Tibial nerve (tissue), 4 donors: Measurements from ENCODE around the gene NKD1. TPM values are rescaled to one million over a fixed set of nuclear protein-coding genes. Genes with fewer than 3 reads are reported as not detected.

Source experiments
- DNase-seq, 2 donors: peaks; one replicate each; pipeline ENCODE4 v3.0.0-alpha.2; 2019; ENCODE audit warnings: low spot score in 2 of 2
- H3K27ac ChIP-seq, 4 donors: fragments of 200-600 bp; sonication (generic) in 3 of 4; one replicate each; pipeline ENCODE4 v1.5.1; 2017 to 2019; ENCODE audit warnings: mild to moderate bottlenecking in 1 of 4
- H3K27me3 ChIP-seq, 2 donors: fragments of 200-600 bp; sonication (generic) in 1 of 2; one replicate each; pipeline versions ENCODE4 v1.5.1 to v1.6.0; 2017 to 2019
- H3K36me3 ChIP-seq, 3 donors: fragments of 200-600 bp; sonication (generic); one replicate each; pipeline ENCODE4 v1.5.1; 2018 to 2019
- H3K4me1 ChIP-seq, 4 donors: fragments of 200-600 bp; sonication (generic) in 3 of 4; one replicate each; pipeline ENCODE4 v1.5.1; 2017 to 2019
- H3K4me3 ChIP-seq, 4 donors: fragments of 200-600 bp; sonication (generic) in 3 of 4; one replicate each; pipeline ENCODE4 v1.5.1; 2017 to 2019; ENCODE audit warnings: mild to moderate bottlenecking in 1 of 4, moderate library complexity in 1 of 4
- H3K9me3 ChIP-seq, 4 donors: fragments of 200-600 bp; sonication (generic) in 3 of 4; one replicate each; pipeline ENCODE4 v1.5.1; 2017 to 2019
- CTCF ChIP-seq, 5 experiments: fragments of 200-600 bp in 3 of 5; fragments of 450-650 bp in 2 of 5; sonication (generic) in 3 of 5; IDR thresholded peaks; one replicate each; pipeline ENCODE4 v1.5.1; 2016 to 2019; ENCODE audit warnings: antibody characterized with exemption in 5 of 5, mild to moderate bottlenecking in 3 of 5, moderate library complexity in 2 of 5
- EP300 ChIP-seq, 2 donors: sonication (generic); formaldehyde crosslinking; IDR thresholded peaks; one replicate each; pipeline ENCODE4 v1.6.1; 2017; ENCODE audit warnings: antibody characterized with exemption in 2 of 2, mild to moderate bottlenecking in 1 of 2
- POLR2A ChIP-seq, 2 donors: fragments of 450-650 bp; IDR thresholded peaks; one replicate each; pipeline ENCODE4 v1.6.1; 2017; ENCODE audit warnings: antibody characterized with exemption in 2 of 2, mild to moderate bottlenecking in 2 of 2, moderate library complexity in 2 of 2
- WGBS, 2 donors: methylation state at CpG; one replicate each; pipeline ENCODE4 v1.1.5; 2018; 5-methylcytosine and 5-hydroxymethylcytosine counted together
- total RNA-seq, 4 donors: library from RNA; depleted of rRNA; stranded (reverse); fragments of >200 nt; gene quantifications; one replicate each; pipeline ENCODE4 v1.1.0, GENCODE V29; 2016

Gene NKD1, protein sequence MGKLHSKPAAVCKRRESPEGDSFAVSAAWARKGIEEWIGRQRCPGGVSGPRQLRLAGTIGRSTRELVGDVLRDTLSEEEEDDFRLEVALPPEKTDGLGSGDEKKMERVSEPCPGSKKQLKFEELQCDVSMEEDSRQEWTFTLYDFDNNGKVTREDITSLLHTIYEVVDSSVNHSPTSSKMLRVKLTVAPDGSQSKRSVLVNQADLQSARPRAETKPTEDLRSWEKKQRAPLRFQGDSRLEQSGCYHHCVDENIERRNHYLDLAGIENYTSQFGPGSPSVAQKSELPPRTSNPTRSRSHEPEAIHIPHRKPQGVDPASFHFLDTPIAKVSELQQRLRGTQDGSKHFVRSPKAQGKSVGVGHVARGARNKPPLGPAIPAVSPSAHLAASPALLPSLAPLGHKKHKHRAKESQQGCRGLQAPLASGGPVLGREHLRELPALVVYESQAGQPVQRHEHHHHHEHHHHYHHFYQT
- total RNA-seq, result 10 to 100 TPM; 20.1 to 92.4 (median 43.1) TPM

DNA sequence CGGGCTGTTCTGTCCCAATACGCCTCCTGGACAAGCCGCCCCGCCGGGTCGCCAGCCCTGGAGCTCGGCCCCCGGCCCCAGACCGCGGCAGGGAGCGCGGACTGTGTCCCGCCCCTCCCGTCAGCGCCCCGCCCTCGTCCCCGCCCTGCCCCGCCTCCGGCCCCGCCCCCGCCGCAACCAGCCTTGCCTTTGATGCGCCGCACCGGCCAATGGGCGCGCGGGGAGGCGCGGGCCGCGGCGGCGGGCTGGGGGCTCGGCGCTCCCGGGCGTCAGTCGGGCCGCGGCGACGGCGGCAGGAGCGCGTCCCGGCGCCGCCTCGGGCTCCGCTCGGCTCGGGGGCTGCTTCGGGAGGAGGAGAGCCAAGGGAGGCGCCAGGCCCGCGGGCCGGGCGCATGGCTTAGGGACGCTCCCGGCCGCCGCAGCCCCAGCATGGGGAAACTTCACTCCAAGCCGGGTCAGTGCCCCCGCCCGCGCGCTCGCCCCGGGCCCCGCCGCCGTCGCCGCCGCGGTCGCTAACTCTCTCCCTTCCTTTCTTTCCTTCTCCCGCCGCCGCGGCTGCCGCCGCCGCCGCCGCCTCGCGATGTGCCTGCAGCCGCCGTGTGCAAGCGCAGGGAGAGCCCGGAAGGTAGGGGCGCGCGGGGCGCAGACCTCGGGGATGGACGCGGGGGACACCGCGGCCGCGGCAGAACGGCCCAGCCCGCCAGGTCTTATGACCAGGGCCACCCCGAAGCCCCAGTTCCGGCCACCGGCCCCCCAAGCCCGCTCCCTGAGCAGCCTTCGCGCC, at the start of gene NKD1:
Gene NKD1, plus strand, starts transcription at position 272 of the 784 bp plus-strand sequence. Its CDS starts 158 bp downstream, at position 430.
- peaks cover 0 to 21% (median 3%) of the 10 kb centered on the region in 4 donors for H3K4me1 ChIP-seq
- peak; percentile 64 to 69 for DNase-seq

DNA sequence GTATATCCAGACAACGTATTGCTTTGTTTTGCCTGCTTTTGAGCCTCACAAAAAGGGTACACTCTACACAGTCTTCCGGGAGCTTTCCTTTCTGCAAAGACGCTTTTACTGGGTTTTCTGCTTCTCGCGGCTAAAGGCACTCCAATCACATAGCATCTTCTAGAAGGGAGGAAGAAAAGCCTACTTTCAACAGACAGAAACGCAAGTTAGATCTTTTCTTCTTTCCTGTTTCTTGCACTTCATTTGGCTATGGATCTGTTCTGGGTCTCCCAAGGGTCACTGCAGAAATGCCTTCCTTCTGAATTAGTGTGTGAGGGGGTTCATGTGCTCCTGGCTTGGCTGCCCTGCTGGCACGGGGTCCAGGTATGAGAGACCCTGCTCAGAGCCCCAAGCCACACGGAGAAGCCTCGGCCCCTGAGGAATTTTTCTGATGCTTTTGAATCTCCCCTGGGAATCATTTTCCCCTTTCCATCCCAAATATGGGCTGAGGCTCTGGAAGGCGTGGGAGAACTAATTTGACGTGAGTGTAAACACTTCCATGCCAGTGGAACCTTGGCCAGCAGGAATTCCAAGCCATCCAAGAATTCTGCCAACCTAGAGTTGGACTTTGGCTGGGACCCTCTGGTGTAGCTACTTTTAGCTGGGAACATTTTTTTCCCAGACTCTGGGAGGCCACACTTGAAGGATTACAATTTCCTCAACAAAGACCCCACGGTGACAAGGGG, 49.6 kb upstream of the NKD1 start:
- 33 to 39% methylated on average over 12 of the region's 12 CpGs for WGBS, 2 donors
- Histone ChIP-seq H3K27ac (no peak overlapping the region), H3K4me3 (no peak overlapping the region), H3K4me1 (no peaks in the 10 kb centered on the region), H3K36me3 (no peaks in the 10 kb centered on the region), H3K9me3 (peaks cover 0 to 5% (median 0%) of the 10 kb centered on the region in 4 donors), H3K27me3 (no peaks in the 10 kb centered on the region)
- DNase-seq, result no peak
- no peak for TF ChIP-seq EP300 (IDR thresholded peaks at IDR 0.05)
- no peak for TF ChIP-seq POLR2A (IDR thresholded peaks at IDR 0.05)
- no peak for TF ChIP-seq CTCF (IDR thresholded peaks at IDR 0.05)

More for the DNA sequence above, at the start of gene NKD1:
- Histone ChIP-seq H3K27ac (peak within 1 kb of the TSS; percentile 39 to 88 (median 70)), H3K36me3 (no peaks in the 10 kb centered on the region), H3K9me3 (peaks cover 0 to 2% (median 0%) of the 10 kb centered on the region in 4 donors), H3K27me3 (peaks cover 0 to 33% of the 10 kb centered on the region in 2 donors), H3K4me3 (peak within 1 kb of the TSS; percentile 53 to 94 (median 70))
- TF ChIP-seq CTCF (IDR thresholded peaks at IDR 0.05), result no peak
- peak in 1 of 2 donors; percentile 43 for TF ChIP-seq EP300 (IDR thresholded peaks at IDR 0.05)
- TF ChIP-seq POLR2A (IDR thresholded peaks at IDR 0.05), result peak; percentile 74 to 85
- WGBS, 2 donors, result 1 to 4% methylated on average over 15 to 29 of the region's 113 CpGs

- Histone ChIP-seq H3K27ac (no peak overlapping the region), H3K4me1 (no peaks in the 10 kb centered on the region), H3K9me3 (peaks cover 0 to 5% (median 0%) of the 10 kb centered on the region in 4 donors), H3K27me3 (no peaks in the 10 kb centered on the region), H3K36me3 (no peaks in the 10 kb centered on the region), H3K4me3 (no peak overlapping the region)
- DNase-seq, result no peak
- TF ChIP-seq EP300 (IDR thresholded peaks at IDR 0.05), result no peak
- TF ChIP-seq POLR2A (IDR thresholded peaks at IDR 0.05), result no peak
- WGBS, 2 donors, result 70 to 86% methylated on average over 2 of the region's 2 CpGs
Observed at GRCh38 chr16:50499254-50499653, 48.9 kb upstream of the NKD1 start.

DNA sequence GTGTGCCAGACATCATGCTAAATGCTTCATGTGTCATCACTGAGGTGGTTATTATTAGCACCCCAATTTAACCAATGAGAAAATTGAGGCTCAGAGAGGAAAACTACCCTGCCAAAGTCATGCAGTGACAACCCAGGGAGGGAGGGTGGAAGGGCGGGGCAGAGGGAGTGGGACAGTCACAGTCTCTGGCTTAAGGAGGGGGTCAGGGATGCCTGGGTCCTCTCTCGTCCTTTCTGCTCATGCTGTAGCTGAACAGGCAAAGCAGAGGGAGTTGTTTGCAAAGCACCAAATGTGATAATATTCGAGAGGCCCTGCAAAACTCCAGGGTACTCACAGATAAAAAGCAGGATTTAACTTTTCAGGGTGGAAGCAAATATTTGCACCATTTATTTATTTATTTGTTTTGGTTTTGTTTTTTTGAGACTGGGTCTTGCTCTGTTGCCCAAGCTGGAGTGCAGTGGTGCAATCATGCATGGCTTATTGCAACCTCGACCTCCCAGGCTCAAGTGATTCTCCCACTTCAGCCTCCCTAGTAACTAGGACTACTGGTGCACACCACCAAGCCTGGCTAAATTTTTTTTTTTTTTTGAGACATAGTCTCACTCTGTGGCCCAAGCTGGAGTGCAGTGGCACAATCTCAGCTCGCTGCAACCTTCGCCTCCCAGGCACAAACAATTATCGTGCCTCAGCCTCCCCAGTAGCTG, 47.9 kb upstream of the NKD1 start:
- Histone ChIP-seq H3K4me1 (no peaks in the 10 kb centered on the region), H3K9me3 (peaks cover 0 to 5% (median 0%) of the 10 kb centered on the region in 4 donors), H3K27ac (no peak overlapping the region), H3K36me3 (no peaks in the 10 kb centered on the region), H3K27me3 (no peaks in the 10 kb centered on the region), H3K4me3 (no peak overlapping the region)
- DNase-seq, result no peak
- no peak for TF ChIP-seq CTCF (IDR thresholded peaks at IDR 0.05)
- TF ChIP-seq POLR2A (IDR thresholded peaks at IDR 0.05), result no peak
- no peak for TF ChIP-seq EP300 (IDR thresholded peaks at IDR 0.05)
- WGBS, 2 donors, result 89 to 93% methylated on average over 7 of the region's 7 CpGs

DNA sequence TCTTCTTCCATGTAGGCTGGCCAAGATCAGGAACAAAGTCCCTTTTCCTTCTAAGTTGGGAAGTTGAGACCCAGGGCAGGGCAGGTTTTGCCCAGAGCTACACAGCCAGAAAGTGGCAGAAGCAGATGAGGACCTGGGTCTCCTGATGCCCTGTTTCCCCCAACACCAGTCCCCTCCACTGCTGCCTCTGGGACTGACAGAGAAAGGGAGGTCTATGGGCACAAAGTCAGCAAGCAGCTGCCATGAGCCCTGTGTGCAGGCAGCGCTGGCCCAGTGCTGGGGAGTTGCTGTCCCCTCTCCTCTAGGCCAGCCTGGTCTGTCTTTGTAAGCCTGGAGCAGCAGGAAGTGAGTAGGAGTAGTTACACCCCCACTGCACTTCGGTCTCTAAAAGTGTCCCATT, 46.9 kb upstream of the NKD1 start:
- H3K4me3 ChIP-seq, result no peak overlapping the region
- TF ChIP-seq POLR2A (IDR thresholded peaks at IDR 0.05) (no peak), CTCF (IDR thresholded peaks at IDR 0.05) (no peak), EP300 (IDR thresholded peaks at IDR 0.05) (no peak)
- H3K9me3 ChIP-seq, result peaks cover 0 to 5% (median 0%) of the 10 kb centered on the region in 4 donors
- H3K4me1 ChIP-seq, result no peaks in the 10 kb centered on the region
- H3K27ac ChIP-seq, result no peak overlapping the region
- 87 to 94% methylated on average over 2 of the region's 2 CpGs for WGBS, 2 donors
- no peaks in the 10 kb centered on the region for H3K36me3 ChIP-seq
- H3K27me3 ChIP-seq, result no peaks in the 10 kb centered on the region
- no peak for DNase-seq
